HG03159 (cell line): ENCODE measurements around the gene CHST11.
A peak's percentile ranks its signal among the peaks of the same experiment; 100 is the strongest.

Source experiments
- ATAC-seq: cut with Tn5 transposase; IDR thresholded peaks from one replicate; pipeline ENCODE4 v1.9.1; 2021; ENCODE audit warnings: mild to moderate bottlenecking, moderate library complexity; ENCODE audit not compliant: unreplicated experiment

The CHST11 gene

DNA sequence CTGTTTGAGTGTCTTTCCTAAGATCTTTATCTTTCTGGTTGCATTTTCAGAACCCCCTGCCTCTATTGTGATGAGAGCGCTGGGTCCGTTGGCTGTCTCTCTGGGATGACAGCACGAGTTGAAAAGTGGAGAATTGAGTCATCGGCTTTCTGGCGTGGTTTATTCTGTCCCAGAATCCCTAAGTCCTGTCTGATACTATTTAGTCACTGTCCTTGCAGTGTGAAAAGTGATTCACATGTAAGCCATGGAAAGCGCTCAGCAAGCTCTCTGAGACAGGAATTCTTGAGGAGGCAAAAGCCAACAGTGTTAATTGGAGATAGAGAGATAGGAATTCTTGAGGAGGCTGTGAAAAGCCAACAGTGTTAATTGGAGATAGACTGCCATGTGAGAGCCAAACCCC lies 121.7 kb downstream of the CHST11 start:
- ATAC-seq, result no peak

DNA sequence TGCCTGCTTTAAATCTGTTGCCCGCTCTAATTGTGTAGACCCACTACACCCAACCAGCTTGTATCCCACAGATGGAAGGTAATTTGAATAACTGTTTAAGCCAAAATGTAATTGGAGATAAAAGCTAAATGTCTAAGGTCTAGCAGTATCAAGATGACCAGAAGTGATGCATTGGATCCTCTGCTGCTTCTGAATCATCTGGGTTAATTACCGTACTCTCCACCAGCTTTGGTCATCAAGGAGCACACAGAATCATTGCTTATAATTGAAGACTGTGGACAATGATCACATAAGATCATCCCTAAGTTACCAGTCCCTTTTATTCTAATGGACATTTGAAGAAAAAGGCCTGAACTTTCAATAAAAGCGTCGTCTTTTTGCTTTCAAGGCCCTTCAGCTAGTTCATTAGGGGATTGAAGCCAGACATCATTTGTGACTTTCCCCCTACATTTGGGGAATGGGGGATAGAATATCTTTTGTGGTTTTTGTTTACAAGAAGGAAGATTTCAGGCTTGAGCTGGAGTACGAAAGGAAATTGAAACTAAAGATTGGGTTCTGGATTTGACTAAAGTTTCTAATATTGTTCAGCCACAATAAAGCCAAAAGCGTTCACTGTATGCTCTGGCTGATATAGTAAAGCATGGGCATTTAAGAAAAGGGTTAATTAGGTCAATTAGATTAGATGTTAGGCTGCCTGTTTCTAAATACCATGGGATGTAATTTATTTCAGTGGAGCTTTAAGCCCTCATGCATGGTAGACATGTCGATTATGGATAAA lies 123.2 kb downstream of the CHST11 start:
- ATAC-seq, result peak; percentile 36

DNA sequence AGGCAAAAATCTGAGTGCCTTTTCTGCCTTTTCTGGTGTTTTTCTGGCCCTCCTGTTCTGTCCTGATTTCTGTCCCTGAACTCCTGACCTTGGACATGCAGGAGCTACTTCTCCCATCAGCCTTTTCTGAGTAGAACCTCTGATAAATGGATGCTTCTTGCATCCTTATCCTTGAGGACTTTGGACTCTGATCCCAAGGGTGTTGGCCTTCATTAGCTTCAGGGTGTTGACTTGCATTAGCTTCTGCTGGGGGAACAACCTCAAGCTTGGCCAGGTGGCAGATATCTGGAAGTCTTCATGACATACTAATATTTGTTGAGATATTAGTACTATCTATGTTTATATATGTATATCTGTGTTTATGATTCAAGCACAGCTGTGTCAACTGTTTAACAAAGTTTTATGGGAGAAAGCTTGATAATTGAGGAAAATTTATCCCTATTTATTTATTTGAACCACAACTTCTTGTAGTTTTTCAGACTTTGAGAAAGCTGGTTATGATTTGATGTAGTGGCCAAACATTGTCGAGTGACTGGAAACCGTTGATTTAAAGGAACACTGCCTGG lies 124.3 kb downstream of the CHST11 start:
- ATAC-seq, result no peak

- peak; percentile 83 for ATAC-seq
Observed at GRCh38 chr12:104582739-104583138, 126.0 kb downstream of the CHST11 start.

GRCh38 chr12:104583301-104583700 lies 126.6 kb downstream of the CHST11 start:
- peak; percentile 56 for ATAC-seq

DNA sequence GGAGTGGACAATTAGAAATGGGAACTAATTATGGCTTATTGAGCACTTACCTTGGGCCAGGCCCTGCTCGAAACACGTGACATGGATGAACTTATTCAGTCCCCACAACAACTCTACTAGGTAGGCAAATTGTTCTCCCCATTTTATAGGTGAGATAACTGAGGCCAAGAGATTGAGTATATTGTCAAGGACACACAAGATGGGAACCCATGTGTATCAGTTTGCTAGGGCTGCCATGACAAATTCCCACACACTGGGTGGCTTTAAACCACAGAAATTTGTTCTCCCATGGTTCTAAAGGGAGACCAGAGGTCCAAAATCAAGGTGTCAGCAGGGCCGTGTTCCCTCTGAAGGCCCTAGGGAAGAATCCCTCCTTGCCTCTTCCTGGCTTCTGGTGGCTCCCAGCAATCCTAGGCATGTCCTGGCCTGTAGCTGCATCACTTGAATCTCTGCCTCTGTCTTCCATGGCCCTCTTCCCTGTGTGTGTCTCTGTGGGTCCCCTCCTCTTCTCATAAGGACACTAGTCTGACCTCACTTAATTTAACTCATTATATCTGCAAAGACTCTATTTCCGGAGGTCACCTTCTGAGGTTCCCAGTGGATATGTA lies 128.8 kb downstream of the CHST11 start:
- no peak for ATAC-seq

GRCh38 chr12:104586351-104586919 lies 129.7 kb downstream of the CHST11 start:
- no peak for ATAC-seq

DNA sequence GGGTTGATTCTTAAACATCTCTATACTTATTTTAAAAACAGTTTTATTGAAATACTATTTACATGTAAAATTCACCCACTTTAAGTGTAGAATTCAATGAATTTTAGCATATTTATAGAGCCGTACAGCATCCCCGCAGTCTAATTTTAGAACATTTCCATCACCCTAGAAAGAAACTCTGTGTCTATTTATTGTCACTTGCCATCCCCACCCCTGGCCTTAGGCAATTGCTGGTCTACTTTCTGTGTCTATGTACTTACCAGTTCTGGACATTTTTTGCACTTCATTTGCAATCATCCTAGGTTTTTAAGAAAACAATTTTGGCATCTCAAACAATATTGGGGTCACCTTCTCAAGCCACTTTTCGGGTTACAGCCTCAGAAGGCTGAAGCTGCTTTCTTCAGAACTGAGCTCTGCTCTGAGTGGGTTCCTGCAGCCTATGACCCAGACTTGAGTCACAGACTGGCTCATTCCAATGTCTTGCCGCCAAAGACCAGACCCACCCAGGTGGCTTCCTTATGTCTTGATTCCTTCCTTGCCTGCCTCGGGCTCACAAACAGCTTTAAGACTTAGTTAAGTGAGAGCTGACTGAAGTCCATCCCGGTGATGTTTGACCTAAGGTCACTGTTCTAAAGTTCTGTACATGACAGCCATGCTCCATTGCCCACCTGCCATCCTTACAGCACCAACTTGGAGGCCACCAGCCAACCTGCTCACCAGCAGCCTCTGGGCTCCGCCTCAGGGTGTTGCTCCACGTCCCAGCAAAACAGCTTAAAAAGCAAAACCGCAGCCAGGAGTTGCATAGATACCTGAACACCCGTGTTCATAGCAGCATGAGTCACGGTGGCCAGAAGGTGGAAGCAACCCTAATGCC lies 131.5 kb downstream of the CHST11 start:
- no peak for ATAC-seq

- no peak for ATAC-seq
Observed at GRCh38 chr12:104588921-104589590, 132.3 kb downstream of the CHST11 start.

DNA sequence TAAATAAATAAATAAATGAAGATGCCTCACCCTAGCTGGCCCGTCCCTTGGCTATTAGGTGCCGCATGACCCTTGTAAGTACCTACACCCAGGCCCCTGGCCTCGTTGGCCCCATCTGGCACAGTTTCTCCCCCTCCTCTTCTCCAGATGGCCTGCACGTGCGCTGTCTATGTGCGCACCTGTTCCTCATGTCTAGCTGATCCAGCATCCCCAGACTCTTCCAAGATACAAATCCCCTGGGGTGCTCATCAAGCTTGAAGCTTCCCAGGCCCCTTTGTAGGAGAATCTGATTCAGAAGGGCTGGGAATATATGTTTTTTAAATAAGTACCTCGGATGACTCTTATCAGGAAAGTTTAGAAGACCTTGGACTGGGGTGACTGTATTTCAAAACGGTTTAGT lies 133.3 kb downstream of the CHST11 start:
- ATAC-seq, result no peak

DNA sequence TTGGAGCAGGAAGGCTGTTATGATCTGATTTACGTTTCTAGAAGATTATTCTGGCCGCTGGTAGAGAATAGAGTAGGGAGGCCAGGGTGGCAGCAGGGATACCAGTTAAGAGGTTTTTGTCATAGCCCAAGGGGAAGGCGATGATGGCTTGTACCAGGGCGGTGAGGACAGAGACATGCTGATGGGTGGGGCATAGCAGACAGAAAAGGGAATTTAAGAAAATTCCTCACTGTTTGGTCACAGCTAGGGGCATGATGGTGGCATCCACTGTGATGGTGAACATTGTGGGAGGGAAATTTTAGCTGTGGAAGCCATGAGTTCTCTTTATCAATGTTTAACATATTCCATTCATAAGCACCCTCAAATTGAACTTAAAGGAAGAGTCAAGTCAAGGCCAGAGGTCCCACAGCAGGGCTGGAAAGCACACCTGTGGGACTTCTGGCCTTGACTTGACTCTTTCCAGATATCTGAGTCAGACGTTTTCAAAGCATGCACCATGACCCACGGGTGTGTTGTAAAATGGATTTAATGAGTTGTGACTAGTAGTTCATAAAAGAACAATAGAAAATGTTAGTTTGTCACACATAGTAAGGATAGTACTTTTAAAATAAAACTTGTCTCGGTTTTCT lies 134.6 kb downstream of the CHST11 start:
- no peak for ATAC-seq

DNA sequence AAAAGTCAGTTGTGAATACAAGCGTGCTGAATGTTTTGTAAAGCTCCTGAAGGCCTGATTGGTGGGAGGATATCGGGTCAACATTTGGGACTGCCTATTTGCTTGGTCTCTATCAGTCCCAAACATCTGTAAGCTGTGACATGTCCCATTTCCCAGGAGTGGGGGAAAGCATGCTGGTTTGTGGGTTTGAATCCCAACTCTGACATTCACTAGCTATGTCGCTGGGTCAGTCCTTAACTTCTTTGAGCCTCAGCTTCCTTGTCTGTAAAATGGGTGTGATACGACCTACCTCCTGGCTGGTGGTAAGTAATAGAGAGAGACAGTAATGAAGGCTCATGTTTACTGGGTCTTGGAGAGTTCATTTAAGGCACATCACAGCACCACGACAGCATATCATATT lies 136.7 kb downstream of the CHST11 start:
- ATAC-seq, result no peak

DNA sequence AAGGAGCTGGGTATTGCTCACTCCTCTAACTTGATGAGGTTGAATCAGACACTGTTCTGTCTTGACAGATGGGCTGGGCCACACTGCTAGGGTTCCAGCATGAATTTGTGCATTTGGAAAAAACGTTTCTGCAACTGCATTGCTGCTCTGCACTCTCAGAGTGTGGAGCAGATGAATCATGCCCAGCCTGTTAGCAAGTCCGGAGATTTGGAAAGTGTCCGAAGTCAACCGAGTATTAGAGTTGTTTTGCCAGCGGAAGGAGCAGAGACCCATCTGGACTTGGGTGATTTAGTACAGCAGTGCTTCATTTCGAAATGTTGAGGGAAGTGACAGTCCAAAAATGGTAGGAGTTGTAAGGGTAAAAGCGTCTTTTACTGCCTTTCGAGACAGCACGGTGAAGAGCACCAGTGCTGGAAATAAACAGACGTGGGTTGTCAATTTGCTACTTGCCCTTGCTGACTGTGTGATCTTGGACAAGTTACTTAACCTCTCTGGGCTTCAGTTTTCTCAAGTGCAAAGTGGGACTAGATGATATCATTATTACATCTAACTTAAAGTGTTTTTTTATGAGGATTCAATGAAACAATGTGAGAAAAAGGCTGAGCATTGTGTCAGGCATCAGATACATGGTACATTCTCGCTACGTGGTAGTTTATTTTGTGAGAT lies 139.5 kb downstream of the CHST11 start:
- ATAC-seq, result no peak

GRCh38 chr12:104596898-104597843 lies 140.4 kb downstream of the CHST11 start:
- ATAC-seq, result no peak

DNA sequence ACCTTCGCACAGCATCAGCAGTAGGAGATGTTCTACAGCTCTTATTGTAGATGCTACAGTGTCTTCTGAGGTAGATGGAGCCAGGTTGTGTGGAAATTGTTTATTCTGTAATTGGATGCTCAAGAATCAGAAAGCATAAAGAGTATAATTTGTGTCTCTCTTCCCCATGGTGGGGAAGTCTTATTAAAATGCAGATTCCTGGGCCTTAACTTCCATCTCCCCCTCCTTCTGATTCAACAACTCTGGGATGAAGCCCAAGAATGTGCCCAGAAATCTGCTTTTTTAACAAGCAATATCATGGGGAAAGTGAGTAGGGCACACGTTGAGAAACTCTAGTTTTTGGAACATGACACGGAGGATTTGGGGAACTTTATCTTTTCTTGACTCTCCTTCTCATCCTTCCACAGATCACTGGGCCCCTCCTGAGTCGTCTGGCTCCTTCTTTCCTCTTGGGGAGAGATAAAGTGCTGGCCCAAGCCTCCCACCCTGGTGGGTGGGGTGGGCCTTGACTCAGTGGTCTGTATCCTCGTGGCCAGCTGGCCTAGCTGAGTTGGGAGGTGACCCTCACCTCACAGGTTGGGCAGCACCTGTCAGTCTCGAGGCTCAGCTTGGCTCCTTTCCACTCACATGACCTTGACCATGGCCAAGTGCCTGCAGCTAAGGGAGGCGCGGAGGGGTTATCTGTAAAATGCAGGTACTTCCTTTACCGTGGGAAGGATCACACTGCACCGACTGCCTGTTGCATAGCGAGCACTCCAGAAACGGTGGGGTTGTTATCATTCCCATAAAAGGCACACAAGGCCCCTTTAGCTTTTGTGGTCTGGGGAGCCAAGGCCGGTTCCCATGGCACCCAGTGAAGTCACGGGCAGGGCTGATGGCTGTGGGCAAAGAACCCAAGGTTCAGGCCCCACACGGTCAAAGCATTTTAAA lies 141.9 kb downstream of the CHST11 start:
- no peak for ATAC-seq

DNA sequence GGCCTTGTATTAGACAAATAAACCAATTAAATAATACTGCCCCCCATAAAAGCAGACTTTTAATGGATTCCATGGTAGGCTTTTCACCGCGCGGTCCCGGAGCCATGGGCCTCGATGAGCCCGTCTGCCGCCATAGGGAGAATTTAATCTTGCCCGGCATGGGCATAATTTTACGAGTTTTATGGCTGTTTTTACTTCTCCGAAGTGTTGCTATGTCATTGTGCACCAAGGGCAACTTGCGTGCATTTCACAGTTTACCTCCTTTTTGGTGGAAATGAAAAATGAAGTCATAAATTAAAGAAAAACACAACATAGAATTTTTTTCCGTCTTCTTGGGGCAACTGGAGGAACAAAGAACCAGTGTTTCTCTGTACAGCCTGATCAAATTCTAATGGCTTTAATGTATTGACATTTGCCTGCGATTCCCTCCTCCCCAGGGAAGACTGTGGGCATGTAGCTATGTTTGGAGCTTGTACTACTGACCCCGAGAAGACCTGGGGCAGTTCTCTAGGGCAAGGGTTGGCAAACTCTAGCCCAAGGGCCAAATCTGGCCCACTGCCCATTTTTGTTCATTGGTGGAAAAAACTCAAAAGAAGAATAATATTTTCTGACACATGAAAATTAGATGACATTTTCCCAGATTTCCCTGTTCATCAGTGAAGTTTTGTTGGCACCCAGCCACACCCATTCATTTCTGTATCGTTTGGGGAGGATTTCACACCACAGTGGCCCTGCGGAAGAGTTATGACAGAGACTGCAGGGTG lies 142.7 kb downstream of the CHST11 start:
- ATAC-seq, result no peak
